WERI-Rb-1 (cell line): ENCODE results near the gene GATAD2B.
A peak's percentile ranks its signal among the peaks of the same experiment; 100 is the strongest.

Experiments used
- DNase-seq: peaks from one replicate; pipeline ENCODE4 v3.0.0-alpha.2; 2020
- H3K27ac ChIP-seq: fragments of 250-450 bp; sonication (Bioruptor Pico); 2 replicates; pipeline ENCODE4 v1.5.1; 2020; ENCODE audit warnings: mild to moderate bottlenecking, moderate library complexity
- H3K27me3 ChIP-seq: fragments of 250-450 bp; sonication (Bioruptor Pico); 2 replicates; pipeline ENCODE4 v1.5.1; 2021; ENCODE audit warnings: mild to moderate bottlenecking, low read depth, moderate library complexity; ENCODE audit not compliant: insufficient read depth, severe bottlenecking
- H3K36me3 ChIP-seq: fragments of 250-450 bp; sonication (Bioruptor Pico); 2 replicates; pipeline ENCODE4 v1.5.1; 2020; ENCODE audit warnings: mild to moderate bottlenecking, moderate library complexity
- H3K4me3 ChIP-seq: 2 replicates; pipeline ENCODE4 v1.5.1; 2011; ENCODE audit warnings: low read depth, mild to moderate bottlenecking, control low read depth, low read length
- H3K9me3 ChIP-seq: fragments of 250-450 bp; sonication (Bioruptor Pico); 2 replicates; pipeline ENCODE4 v1.5.1; 2021; ENCODE audit warnings: mild to moderate bottlenecking, moderate library complexity; ENCODE audit not compliant: severe bottlenecking
- TF ChIP-seq, protein P1 (sequence below): IDR thresholded peaks from 2 replicates; pipeline ENCODE4 v1.5.1; 2011; ENCODE audit warnings: low read depth, mild to moderate bottlenecking, control low read depth, inconsistent platforms, low read length

The GATAD2B gene

DNA sequence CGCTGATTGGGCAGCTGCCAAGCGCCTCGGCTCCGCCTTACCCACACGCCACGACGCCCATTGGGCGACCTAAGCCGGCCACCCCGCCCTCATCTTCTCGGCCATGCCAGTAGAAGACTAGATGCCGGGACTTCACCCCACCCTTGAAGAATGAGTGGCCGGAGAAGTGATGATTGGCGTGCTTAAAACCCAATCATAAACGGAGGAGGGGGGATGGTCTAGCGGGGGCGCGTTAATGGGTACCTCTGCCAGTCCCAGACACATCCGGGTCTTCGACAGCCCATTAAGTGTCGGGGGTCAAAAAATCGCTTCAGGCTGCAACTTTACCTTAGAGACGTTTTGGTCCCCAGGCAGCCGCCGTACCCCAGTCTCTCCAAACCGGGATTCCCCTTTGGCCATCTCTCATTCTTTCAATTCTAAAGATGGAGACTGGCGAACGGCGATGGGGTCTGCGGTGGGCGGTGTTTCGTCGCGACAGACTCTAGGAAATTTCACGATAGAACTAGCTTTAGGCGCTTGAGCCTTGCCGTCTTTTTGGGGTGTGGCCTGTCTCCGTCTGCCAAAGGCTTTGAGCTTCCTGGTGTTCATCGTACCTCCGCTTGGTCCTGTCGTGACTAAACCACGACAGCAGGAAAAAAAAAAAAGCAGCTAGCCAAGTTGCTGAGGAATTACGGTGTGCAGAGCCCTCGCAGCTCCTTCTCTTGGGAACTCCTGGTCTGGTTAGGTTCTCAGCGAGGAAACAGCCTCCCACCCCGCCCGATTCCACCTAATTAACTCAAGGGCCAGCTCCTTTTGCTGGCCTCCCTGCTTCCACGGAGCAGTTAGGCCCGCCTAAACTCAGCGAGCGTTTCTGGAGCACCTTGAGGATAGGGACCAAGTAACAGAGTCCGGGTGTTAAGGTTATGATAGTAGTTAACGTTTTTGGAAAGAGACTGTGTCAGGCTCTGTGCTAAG, at the start of gene GATAD2B:
GATAD2B (minus strand) TSS at position 1 of the 954 bp plus-strand sequence. CDS start 94,625 bp downstream, outside the sequence.
- H3K9me3 ChIP-seq = no peaks in the 10 kb centered on the region
- DNase-seq = peak; percentile 100
- H3K27ac ChIP-seq = peak within 1 kb of the TSS; percentile 96
- no peaks in the 10 kb centered on the region for H3K27me3 ChIP-seq
- peak within 1 kb of the TSS; percentile 88 for H3K4me3 ChIP-seq
- H3K36me3 ChIP-seq = peaks cover 38% of the 10 kb centered on the region
- TF ChIP-seq, protein P1, sequence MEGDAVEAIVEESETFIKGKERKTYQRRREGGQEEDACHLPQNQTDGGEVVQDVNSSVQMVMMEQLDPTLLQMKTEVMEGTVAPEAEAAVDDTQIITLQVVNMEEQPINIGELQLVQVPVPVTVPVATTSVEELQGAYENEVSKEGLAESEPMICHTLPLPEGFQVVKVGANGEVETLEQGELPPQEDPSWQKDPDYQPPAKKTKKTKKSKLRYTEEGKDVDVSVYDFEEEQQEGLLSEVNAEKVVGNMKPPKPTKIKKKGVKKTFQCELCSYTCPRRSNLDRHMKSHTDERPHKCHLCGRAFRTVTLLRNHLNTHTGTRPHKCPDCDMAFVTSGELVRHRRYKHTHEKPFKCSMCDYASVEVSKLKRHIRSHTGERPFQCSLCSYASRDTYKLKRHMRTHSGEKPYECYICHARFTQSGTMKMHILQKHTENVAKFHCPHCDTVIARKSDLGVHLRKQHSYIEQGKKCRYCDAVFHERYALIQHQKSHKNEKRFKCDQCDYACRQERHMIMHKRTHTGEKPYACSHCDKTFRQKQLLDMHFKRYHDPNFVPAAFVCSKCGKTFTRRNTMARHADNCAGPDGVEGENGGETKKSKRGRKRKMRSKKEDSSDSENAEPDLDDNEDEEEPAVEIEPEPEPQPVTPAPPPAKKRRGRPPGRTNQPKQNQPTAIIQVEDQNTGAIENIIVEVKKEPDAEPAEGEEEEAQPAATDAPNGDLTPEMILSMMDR = no peak

GRCh38 chr1:153970346-153970745, 47.6 kb upstream of the GATAD2B start:
- Histone ChIP-seq H3K27ac (no peak overlapping the region), H3K4me3 (no peak overlapping the region), H3K36me3 (peaks cover 62% of the 10 kb centered on the region), H3K27me3 (no peaks in the 10 kb centered on the region), H3K9me3 (no peaks in the 10 kb centered on the region)
- TF ChIP-seq, protein P1 = no peak
- no peak for DNase-seq

DNA sequence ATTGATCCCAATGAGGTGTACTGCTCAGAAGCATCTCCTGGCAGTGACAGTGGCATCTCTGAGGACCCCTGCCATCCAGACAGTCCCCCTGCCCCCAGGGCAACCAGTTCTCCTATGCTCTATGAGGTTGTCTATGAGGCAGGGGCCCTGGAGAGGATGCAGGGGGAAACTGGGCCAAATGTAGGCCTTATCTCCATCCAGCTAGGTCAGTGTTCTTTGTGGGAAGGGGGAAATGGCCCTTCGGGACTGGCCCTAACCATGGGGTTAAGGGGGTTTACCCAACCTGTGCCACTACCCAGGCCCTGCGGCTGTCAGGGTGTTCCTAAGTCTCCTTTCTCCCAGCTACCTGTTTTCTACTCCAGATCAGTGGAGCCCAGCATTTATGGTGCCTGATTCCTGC, 46.2 kb upstream of the GATAD2B start:
- peak overlapping the region; percentile 98 for H3K27ac ChIP-seq
- no peaks in the 10 kb centered on the region for H3K9me3 ChIP-seq
- no peaks in the 10 kb centered on the region for H3K27me3 ChIP-seq
- DNase-seq = no peak
- TF ChIP-seq, protein P1 = no peak
- H3K36me3 ChIP-seq = peaks cover 48% of the 10 kb centered on the region
- H3K4me3 ChIP-seq = peak overlapping the region; percentile 73

- peak overlapping the region; percentile 98 for H3K27ac ChIP-seq
- peak; percentile 71 for DNase-seq
- TF ChIP-seq, protein P1 = 0 out of 2 replicates have a peak, but pooled peaks have one; percentile 2
- H3K27me3 ChIP-seq = no peaks in the 10 kb centered on the region
- H3K36me3 ChIP-seq = peaks cover 42% of the 10 kb centered on the region
- H3K4me3 ChIP-seq = peak overlapping the region; percentile 73
- H3K9me3 ChIP-seq = no peaks in the 10 kb centered on the region
Measured at GRCh38 chr1:153968408-153968807, 45.6 kb upstream of the GATAD2B start.

DNA sequence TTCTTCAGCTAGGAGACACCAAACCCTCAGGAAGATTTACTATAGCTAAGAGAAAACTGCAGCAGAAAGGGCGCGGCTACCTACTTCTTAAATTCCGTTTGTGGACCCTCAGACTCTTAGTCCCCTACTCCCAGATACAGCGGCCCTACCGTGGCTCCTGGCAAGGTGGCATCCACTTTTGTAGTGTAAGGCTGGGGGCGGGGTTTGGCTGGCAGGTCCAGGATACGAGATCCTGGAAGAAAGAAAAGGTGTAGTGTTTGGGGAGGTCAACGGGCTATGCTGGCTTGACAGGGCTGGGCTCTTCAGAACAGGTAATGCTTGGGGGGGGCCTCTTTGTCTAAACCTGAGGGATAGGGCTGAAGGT, 45.2 kb upstream of the GATAD2B start:
- H3K27me3 ChIP-seq = no peaks in the 10 kb centered on the region
- peak overlapping the region; percentile 98 for H3K27ac ChIP-seq
- TF ChIP-seq, protein P1 = no peak
- peak overlapping the region; percentile 73 for H3K4me3 ChIP-seq
- DNase-seq = peak; percentile 74
- H3K9me3 ChIP-seq = no peaks in the 10 kb centered on the region
- peaks cover 38% of the 10 kb centered on the region for H3K36me3 ChIP-seq
